ENCODE results near the gene DDX19B.
A peak's percentile ranks its signal among the peaks of the same experiment; 100 is the strongest.

DDX19B gene

GRCh38 chr16:70380248-70380918, 81.4 kb downstream of the DDX19B start:
- under 1% methylated on average over 20 of the region's 31 CpGs for WGBS
- Histone ChIP-seq H3K14ac (ENCODE audit: low read length in 2 of 2) (peak overlapping the region in 1 of 2 experiments; percentile 92), H3K79me1 (replicated peaks; ENCODE audit: low read length, poor library complexity, severe bottlenecking) (peaks cover 1% of the 10 kb centered on the region), H4K8ac (ENCODE audit: low read length) (peak overlapping the region; percentile 89), H2BK15ac (ENCODE audit: low read depth, poor library complexity, severe bottlenecking) (peak overlapping the region; percentile 70), H3K4me3 (ENCODE audit: insufficient read depth in 1 of 2, low read depth in 1 of 2, low read length in 2 of 2) (peak overlapping the region; percentile 73 to 86), H3K4me1 (ENCODE audit: control insufficient read depth, insufficient read depth, low read depth, low read length) (peaks cover 20% of the 10 kb centered on the region), H3K23ac (ENCODE audit: low read length in 2 of 2) (peak overlapping the region in 1 of 2 experiments; percentile 97), H2BK5ac (ENCODE audit: low read depth, low read length, poor library complexity, severe bottlenecking) (peak overlapping the region; percentile 93), H3K9ac (ENCODE audit: low read length) (peak overlapping the region; percentile 86), H4K91ac (ENCODE audit: low read length) (peak overlapping the region; percentile 73), H2AFZ (ENCODE audit: low read depth, low read length) (peak overlapping the region; percentile 67), H3K27me3 (ENCODE audit: control insufficient read depth in 1 of 2, insufficient read depth in 1 of 2, low read length in 2 of 2) (no peaks in the 10 kb centered on the region), H2BK120ac (ENCODE audit: low read depth, low read length) (peak overlapping the region; percentile 77), H3K27ac (ENCODE audit: low read length, poor library complexity, severe bottlenecking) (peak overlapping the region; percentile 96), H2BK12ac (ENCODE audit: low read length in 2 of 2) (peak overlapping the region in 1 of 2 experiments; percentile 15), H3K4me2 (ENCODE audit: low read length, poor library complexity, severe bottlenecking) (peak overlapping the region; percentile 92), H3K36me3 (ENCODE audit: control insufficient read depth in 1 of 2, insufficient read depth in 2 of 2, low read depth in 1 of 2, low read length in 2 of 2) (peaks cover 36 to 50% of the 10 kb centered on the region in 2 experiments), H3K4ac (ENCODE audit: low read depth in 1 of 2, low read length in 2 of 2) (peak overlapping the region; percentile 90 to 95), H2AK5ac (ENCODE audit: low read length, severe bottlenecking) (peak overlapping the region; percentile 99), H3K9me3 (ENCODE audit: control insufficient read depth, low read length) (no peaks in the 10 kb centered on the region), H3K18ac (ENCODE audit: low read depth in 1 of 2, low read length in 2 of 2) (peak overlapping the region; percentile 80 to 96)
- DNase-seq, result peak; percentile 85

GRCh38 chr16:70380919-70381603, 82.1 kb downstream of the DDX19B start:
- 1% methylated on average over 52 of the region's 52 CpGs for WGBS
- Histone ChIP-seq H4K91ac (ENCODE audit: low read length) (peak overlapping the region; percentile 73), H2AFZ (ENCODE audit: low read depth, low read length) (peak overlapping the region; percentile 67), H2BK15ac (ENCODE audit: low read depth, poor library complexity, severe bottlenecking) (peak overlapping the region; percentile 86), H3K27me3 (ENCODE audit: control insufficient read depth in 1 of 2, insufficient read depth in 1 of 2, low read length in 2 of 2) (no peaks in the 10 kb centered on the region), H4K8ac (ENCODE audit: low read length) (peak overlapping the region; percentile 98), H3K14ac (ENCODE audit: low read length in 2 of 2) (peak overlapping the region; percentile 50 to 92), H3K4me1 (ENCODE audit: control insufficient read depth, insufficient read depth, low read depth, low read length) (peaks cover 20% of the 10 kb centered on the region), H3K27ac (ENCODE audit: low read length, poor library complexity, severe bottlenecking) (peak overlapping the region; percentile 96), H3K9me3 (ENCODE audit: control insufficient read depth, low read length) (no peaks in the 10 kb centered on the region), H3K23ac (ENCODE audit: low read length in 2 of 2) (peak overlapping the region in 1 of 2 experiments; percentile 97), H2BK12ac (ENCODE audit: low read length in 2 of 2) (peak overlapping the region in 1 of 2 experiments; percentile 67), H2BK120ac (ENCODE audit: low read depth, low read length) (peak overlapping the region; percentile 77), H3K18ac (ENCODE audit: low read depth in 1 of 2, low read length in 2 of 2) (peak overlapping the region; percentile 80 to 96), H3K9ac (ENCODE audit: low read length) (peak overlapping the region; percentile 86), H3K4me2 (ENCODE audit: low read length, poor library complexity, severe bottlenecking) (peak overlapping the region; percentile 92), H2BK5ac (ENCODE audit: low read depth, low read length, poor library complexity, severe bottlenecking) (peak overlapping the region; percentile 93), H3K36me3 (ENCODE audit: control insufficient read depth in 1 of 2, insufficient read depth in 2 of 2, low read depth in 1 of 2, low read length in 2 of 2) (peaks cover 35 to 51% of the 10 kb centered on the region in 2 experiments), H3K4ac (ENCODE audit: low read depth in 1 of 2, low read length in 2 of 2) (peak overlapping the region; percentile 90 to 95), H3K79me1 (replicated peaks; ENCODE audit: low read length, poor library complexity, severe bottlenecking) (peaks cover 1% of the 10 kb centered on the region), H2AK5ac (ENCODE audit: low read length, severe bottlenecking) (peak overlapping the region; percentile 94), H3K4me3 (ENCODE audit: insufficient read depth in 1 of 2, low read depth in 1 of 2, low read length in 2 of 2) (peak overlapping the region; percentile 73 to 86)
- DNase-seq, result peak; percentile 97

GRCh38 chr16:70381604-70382342, 82.8 kb downstream of the DDX19B start:
- Histone ChIP-seq H3K9me3 (ENCODE audit: control insufficient read depth, low read length) (no peaks in the 10 kb centered on the region), H3K36me3 (ENCODE audit: control insufficient read depth in 1 of 2, insufficient read depth in 2 of 2, low read depth in 1 of 2, low read length in 2 of 2) (peaks cover 29 to 53% of the 10 kb centered on the region in 2 experiments), H3K23ac (ENCODE audit: low read length in 2 of 2) (no peak overlapping the region), H2AK5ac (ENCODE audit: low read length, severe bottlenecking) (no peak overlapping the region), H3K18ac (ENCODE audit: low read depth in 1 of 2, low read length in 2 of 2) (peak overlapping the region; percentile 70 to 88), H4K91ac (ENCODE audit: low read length) (peak overlapping the region; percentile 87), H2BK12ac (ENCODE audit: low read length in 2 of 2) (peak overlapping the region in 1 of 2 experiments; percentile 37), H2BK120ac (ENCODE audit: low read depth, low read length) (peak overlapping the region; percentile 2), H2BK15ac (ENCODE audit: low read depth, poor library complexity, severe bottlenecking) (peak overlapping the region; percentile 80), H3K27me3 (ENCODE audit: control insufficient read depth in 1 of 2, insufficient read depth in 1 of 2, low read length in 2 of 2) (no peaks in the 10 kb centered on the region), H3K4me2 (ENCODE audit: low read length, poor library complexity, severe bottlenecking) (peak overlapping the region; percentile 56), H3K4ac (ENCODE audit: low read depth in 1 of 2, low read length in 2 of 2) (peak overlapping the region; percentile 71 to 73), H3K9ac (ENCODE audit: low read length) (peak overlapping the region; percentile 32), H4K8ac (ENCODE audit: low read length) (peak overlapping the region; percentile 98), H3K14ac (ENCODE audit: low read length in 2 of 2) (no peak overlapping the region), H3K4me3 (ENCODE audit: insufficient read depth in 1 of 2, low read depth in 1 of 2, low read length in 2 of 2) (peak overlapping the region; percentile 45 to 86), H3K4me1 (ENCODE audit: control insufficient read depth, insufficient read depth, low read depth, low read length) (peaks cover 18% of the 10 kb centered on the region), H3K27ac (ENCODE audit: low read length, poor library complexity, severe bottlenecking) (peak overlapping the region; percentile 63), H3K79me1 (replicated peaks; ENCODE audit: low read length, poor library complexity, severe bottlenecking) (peaks cover 1% of the 10 kb centered on the region), H2BK5ac (ENCODE audit: low read depth, low read length, poor library complexity, severe bottlenecking) (no peak overlapping the region), H2AFZ (ENCODE audit: low read depth, low read length) (peak overlapping the region; percentile 21)
- 27% methylated on average over 45 of the region's 47 CpGs for WGBS
- DNase-seq, result no peak

Data from mesenchymal stem cell (in vitro differentiated cells and primary cell).